HG02798 (cell line): ENCODE measurements around the gene CERS6.
"Not testable (repeated sequence)": the region's sequence is repeated elsewhere in the genome, so short reads cannot be mapped to it uniquely, and the experiment has no call there.

Source experiments
- ATAC-seq: cut with Tn5 transposase; IDR thresholded peaks from one replicate; pipeline ENCODE4 v1.9.1; 2021; ENCODE audit warnings: mild to moderate bottlenecking; ENCODE audit not compliant: unreplicated experiment, poor library complexity

Gene CERS6

DNA sequence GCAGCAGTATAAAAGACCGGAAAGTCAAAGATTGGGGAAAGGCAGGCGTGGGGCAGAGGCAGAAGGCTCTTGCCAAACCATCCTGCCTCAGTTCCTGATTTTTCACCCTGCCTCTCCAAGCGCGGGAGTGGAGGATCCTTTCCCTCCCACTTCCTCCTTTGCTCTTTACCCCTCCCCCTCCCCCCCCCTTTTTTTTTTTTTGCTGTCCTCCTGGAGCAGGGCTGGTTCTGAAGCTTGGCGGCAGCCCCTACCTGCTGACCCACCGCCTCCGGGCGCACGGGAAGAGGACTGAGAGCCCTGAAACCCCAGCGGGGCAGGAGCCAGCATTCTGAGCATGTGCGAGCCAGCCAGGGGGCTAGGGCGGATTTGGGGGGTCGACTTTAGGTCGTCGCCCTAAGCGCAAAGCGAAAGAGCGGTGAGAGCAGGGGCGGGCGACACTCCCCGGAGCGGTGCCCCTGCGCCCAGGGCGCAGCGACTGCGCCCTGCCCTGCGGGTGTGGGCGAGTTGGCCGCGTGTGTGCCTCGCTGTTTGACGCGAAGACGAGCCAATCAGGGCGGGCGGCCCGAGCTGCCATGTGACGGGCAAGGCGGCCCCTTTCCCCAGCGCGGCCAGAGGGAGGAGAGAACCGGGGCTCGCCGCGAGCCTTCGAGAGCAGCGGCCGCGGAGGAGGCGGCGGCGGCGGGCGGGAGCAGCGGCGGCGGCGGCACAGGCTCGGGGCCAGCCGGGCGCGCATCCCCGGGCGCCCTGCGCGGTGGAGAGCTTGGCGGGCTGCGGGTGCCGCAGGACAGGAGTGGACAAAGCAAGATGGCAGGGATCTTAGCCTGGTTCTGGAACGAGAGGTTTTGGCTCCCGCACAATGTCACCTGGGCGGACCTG is at the start of gene CERS6:
Gene CERS6, plus strand, starts transcription at position 628 of the 876 bp plus-strand sequence. Its CDS starts 177 bp downstream, at position 805.
- ATAC-seq, result peak; percentile 98

GRCh38 chr2:168412301-168412700 is 43.8 kb upstream of the CERS6 start:
- ATAC-seq, result not testable (repeated sequence)

- not testable (repeated sequence) for ATAC-seq
These were observed 43.0 kb upstream of the CERS6 start for GRCh38 chr2:168413101-168413500.

- no peak for ATAC-seq
These were observed 39.5 kb upstream of the CERS6 start for GRCh38 chr2:168416555-168416954.

GRCh38 chr2:168422584-168422983 is 33.5 kb upstream of the CERS6 start:
- peak; percentile 61 for ATAC-seq

DNA sequence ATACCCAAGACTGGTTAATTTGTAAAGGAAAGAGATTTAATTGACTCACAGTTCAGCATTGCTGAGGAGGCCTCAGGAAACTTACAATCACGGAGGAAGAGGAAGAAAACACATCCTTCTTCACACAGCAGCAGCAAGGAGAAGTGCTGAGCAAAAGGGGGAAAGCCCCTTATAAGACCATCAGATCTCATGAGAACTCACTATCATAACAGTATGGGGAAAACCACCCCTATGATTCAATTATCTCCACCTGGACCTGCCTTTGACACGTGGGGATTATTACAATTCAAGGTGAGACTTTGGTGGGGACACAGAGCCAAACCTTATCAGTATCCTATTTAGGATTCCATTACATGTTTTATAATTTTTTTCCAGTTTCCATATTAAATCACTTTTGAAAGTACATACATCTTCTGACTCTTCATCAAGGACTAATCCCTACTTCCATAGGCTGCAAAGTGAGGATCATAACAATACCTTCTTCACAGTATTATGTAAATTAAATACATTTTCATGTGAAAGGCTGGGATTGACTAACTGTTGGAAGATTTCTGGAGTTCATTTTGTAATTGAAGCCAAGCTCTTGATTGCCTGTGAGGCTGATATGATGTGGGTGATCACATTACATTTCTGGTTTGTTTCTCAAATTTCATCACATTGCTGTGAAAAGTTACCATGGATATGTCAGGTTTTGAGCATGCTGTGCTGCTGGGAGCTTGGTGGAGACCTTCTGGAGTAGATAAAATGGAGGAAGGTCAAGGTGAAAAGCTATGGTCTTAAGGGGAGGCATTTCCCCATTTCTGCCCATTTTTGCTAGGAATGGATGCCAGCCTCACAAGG is 31.7 kb upstream of the CERS6 start:
- ATAC-seq, result no peak

DNA sequence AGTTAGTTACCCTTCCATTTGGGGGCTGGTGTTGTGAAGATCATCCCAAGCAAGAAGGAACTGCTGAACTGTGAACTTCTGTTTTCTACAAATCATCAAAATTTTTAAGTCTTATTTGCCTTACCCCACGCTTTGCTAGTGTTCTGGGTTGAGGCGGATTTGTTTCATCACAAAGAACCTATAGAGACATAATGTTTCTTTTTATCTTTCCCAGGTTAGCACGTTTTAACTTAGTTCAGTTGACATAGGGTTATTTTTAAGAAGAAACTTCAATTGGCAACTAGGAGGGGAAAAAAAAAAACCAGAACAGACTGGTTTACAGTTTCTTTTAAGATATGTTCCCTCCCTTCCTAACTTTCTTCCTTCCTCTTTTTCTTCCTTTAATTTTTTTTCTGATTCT is 31.1 kb upstream of the CERS6 start:
- ATAC-seq, result no peak

GRCh38 chr2:168426861-168427260 is 29.2 kb upstream of the CERS6 start:
- ATAC-seq, result no peak

DNA sequence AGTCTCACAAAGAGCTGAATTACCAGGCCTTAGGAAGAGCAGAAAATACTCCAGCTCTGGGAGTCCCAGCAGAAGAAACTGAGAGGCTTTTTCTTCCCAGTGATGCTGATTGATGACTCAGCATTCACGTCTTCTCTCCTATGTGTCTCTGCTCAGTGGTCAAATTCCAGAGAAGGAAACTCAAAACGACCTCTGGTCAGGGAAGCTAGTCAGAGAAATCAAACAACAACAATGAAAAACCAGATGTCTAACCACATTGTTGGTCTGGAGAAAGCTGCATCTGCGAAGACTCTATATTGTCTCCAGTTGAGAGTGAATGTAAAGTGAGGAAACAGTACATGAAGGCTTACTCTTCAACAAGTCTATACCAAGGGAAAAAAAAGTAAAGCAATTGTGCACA is 28.6 kb upstream of the CERS6 start:
- ATAC-seq, result no peak

DNA sequence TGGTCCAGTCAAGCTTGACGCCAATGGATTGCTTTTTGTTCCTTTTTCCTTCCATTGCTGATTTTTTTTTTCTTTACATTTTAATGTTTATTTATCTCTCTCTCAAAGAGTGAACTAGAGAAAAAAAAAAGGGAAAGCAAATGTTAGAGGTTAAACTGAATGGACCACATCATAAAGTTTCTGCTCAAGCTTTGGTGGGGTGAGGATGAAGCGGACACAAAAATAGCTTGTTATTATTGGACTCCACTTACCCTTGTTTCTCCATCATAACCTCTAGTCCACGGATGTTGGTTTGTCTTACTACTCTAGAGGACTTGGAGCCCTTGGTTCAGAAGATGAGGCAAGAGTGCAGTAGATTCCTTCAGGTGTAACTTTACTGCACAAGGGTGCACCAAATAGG is 27.6 kb upstream of the CERS6 start:
- no peak for ATAC-seq

- ATAC-seq, result no peak
These were observed 26.1 kb upstream of the CERS6 start for GRCh38 chr2:168429988-168430387.

DNA sequence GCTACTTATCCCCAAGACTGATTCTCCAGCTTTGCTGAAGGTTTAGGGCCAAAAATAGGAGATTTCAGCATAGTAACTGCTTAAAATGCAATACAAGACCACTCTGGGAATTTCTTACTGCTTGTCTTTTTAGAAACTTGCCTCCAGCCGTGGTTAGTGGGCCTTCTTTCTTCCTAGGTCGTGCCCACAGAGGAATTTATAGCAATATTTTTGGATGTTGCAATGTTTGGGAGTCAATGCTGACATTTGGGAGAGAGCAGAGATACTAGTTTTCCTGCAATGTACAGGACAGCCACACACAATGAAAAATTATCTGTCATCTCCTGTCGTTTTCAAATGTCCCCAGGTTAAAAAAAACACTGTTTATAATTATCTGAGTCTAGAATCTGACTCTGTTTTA is 25.6 kb upstream of the CERS6 start:
- ATAC-seq, result no peak

- no peak for ATAC-seq
These were observed 24.6 kb upstream of the CERS6 start for GRCh38 chr2:168431301-168432024.

GRCh38 chr2:168432100-168432499 is 24.0 kb upstream of the CERS6 start:
- no peak for ATAC-seq

- peak; percentile 64 for ATAC-seq
These were observed 23.4 kb upstream of the CERS6 start for GRCh38 chr2:168432565-168433186.

GRCh38 chr2:168433527-168433926 is 22.5 kb upstream of the CERS6 start:
- no peak for ATAC-seq

- ATAC-seq, result no peak
These were observed 21.9 kb upstream of the CERS6 start for GRCh38 chr2:168434146-168434545.

- no peak for ATAC-seq
These were observed 19.2 kb upstream of the CERS6 start for GRCh38 chr2:168436840-168437239.

DNA sequence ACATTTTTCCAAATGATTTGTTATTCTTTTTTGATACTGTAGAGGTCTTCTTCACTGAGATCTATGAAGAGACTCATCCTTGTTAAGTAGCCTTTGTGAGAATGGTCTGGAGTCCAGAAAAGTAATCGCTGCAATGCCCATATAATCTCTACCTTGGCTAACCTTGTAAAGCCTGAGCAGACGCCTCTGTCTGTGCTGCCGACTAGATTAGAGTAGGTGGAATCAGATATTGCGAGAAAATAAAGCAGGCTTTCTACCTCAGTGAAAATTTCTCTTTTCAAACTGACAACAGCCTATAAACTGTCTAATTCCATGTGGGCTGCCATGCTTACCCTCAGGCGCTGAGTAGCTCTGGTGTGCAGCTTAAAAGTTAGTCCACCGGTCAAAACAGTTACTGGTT is 17.5 kb upstream of the CERS6 start:
- ATAC-seq, result no peak

GRCh38 chr2:168439536-168439935 is 16.5 kb upstream of the CERS6 start:
- no peak for ATAC-seq
